Neural cell (in vitro differentiated cells): ENCODE measurements around the gene CEP120. TPM values are rescaled to one million over a fixed set of nuclear protein-coding genes. Genes with fewer than 3 reads are reported as not detected.

Experiments used
- H2AFZ ChIP-seq: fragments of 200-600, 300-800 bp; sonication (generic), shearing (Covaris generic); 2 replicates; pipeline ENCODE4 v1.6.0; 2014; ENCODE audit warnings: low read depth, mild to moderate bottlenecking, antibody characterized with exemption, low read length, moderate library complexity
- H3F3A ChIP-seq: fragments of 200-600 bp; shearing (Covaris generic); 2 replicates; pipeline ENCODE4 v1.6.1; 2016; ENCODE audit warnings: mild to moderate bottlenecking, moderate library complexity, mixed read lengths, antibody characterized with exemption, low read length; ENCODE audit not compliant: insufficient read depth, poor library complexity, severe bottlenecking
- H3K27ac ChIP-seq: fragments of 200-600, 300-800 bp; sonication (generic), shearing (Covaris generic); 2 replicates; pipeline ENCODE4 v1.5.1; 2014; ENCODE audit warnings: mild to moderate bottlenecking, low read length, moderate library complexity
- H3K27me3 ChIP-seq: fragments of 300-800, 200-600 bp; sonication (generic), shearing (Covaris generic); 2 replicates; pipeline ENCODE4 v1.6.0; 2014; ENCODE audit warnings: mild to moderate bottlenecking, low read depth, low read length, moderate library complexity; ENCODE audit not compliant: insufficient read depth
- H3K36me3 ChIP-seq: fragments of 300-800, 200-600 bp; sonication (generic), shearing (Covaris generic); 2 replicates; pipeline ENCODE4 v1.5.1; 2014; ENCODE audit warnings: mild to moderate bottlenecking, antibody characterized with exemption, low read length, moderate library complexity; ENCODE audit not compliant: insufficient read depth
- H3K4me2 ChIP-seq: fragments of 300-800, 200-600 bp; sonication (generic), shearing (Covaris generic); 2 replicates; pipeline ENCODE4 v1.6.0; 2014; ENCODE audit warnings: mild to moderate bottlenecking, low read length
- H3K4me3 ChIP-seq: fragments of 300-800, 200-600 bp; sonication (generic), shearing (Covaris generic); 2 replicates; pipeline ENCODE4 v1.5.1; 2014; ENCODE audit warnings: mild to moderate bottlenecking, low read length, moderate library complexity
- H3K79me2 ChIP-seq: fragments of 200-600 bp; shearing (Covaris generic); replicated peaks from 2 replicates; pipeline ENCODE4 v1.6.0; 2014; ENCODE audit warnings: mild to moderate bottlenecking, low read length, moderate library complexity; ENCODE audit not compliant: insufficient read depth
- H3K9ac ChIP-seq: fragments of 300-800, 200-600 bp; sonication (generic), shearing (Covaris generic); 2 replicates; pipeline ENCODE4 v1.6.1; 2016; ENCODE audit warnings: mild to moderate bottlenecking, low read length, mixed read lengths
- H3K9me2 ChIP-seq: fragments of 200-600 bp; shearing (Covaris generic); 2 replicates; pipeline ENCODE4 v1.6.1; 2016; ENCODE audit warnings: mild to moderate bottlenecking, low read length, mixed read lengths; ENCODE audit not compliant: insufficient read depth
- H3K9me3 ChIP-seq: fragments of 200-600, 300-800 bp; sonication (generic), shearing (Covaris generic); 2 replicates; pipeline ENCODE4 v1.6.1; 2016; ENCODE audit warnings: mild to moderate bottlenecking, mixed run types, low read length, moderate library complexity, mixed read lengths
- H4K20me1 ChIP-seq: fragments of 200-600 bp; shearing (Covaris generic); 2 replicates; pipeline ENCODE4 v1.6.1; 2016; ENCODE audit warnings: mild to moderate bottlenecking, mixed run types; ENCODE audit not compliant: insufficient read depth
- EP300 ChIP-seq: fragments of 450-650 bp; conservative IDR thresholded peaks from 2 replicates; pipeline ENCODE4 v1.6.1; 2014; ENCODE audit warnings: antibody characterized with exemption, mild to moderate bottlenecking, moderate library complexity; ENCODE audit not compliant: poor library complexity, severe bottlenecking
- EZH2 ChIP-seq: fragments of 200-600, 300-800 bp; shearing (Covaris generic), sonication (generic); IDR thresholded peaks from 2 replicates; pipeline ENCODE4 v1.6.1; 2014; ENCODE audit warnings: antibody characterized with exemption, low read length, borderline replicate concordance, mild to moderate bottlenecking; ENCODE audit not compliant: insufficient read depth, poor library complexity, severe bottlenecking
- MXI1 ChIP-seq: fragments of 450-650 bp; conservative IDR thresholded peaks from 2 replicates; pipeline ENCODE4 v1.6.1; 2014; ENCODE audit warnings: antibody characterized with exemption, mild to moderate bottlenecking; ENCODE audit not compliant: poor library complexity, severe bottlenecking
- POLR2AphosphoS5 ChIP-seq: IDR thresholded peaks from 2 replicates; pipeline ENCODE4 v1.6.1; 2012
- RAD21 ChIP-seq: fragments of 450-650 bp; conservative IDR thresholded peaks from 2 replicates; pipeline ENCODE4 v1.6.1; 2014; ENCODE audit warnings: antibody characterized with exemption, mild to moderate bottlenecking, moderate library complexity
- SMC3 ChIP-seq: fragments of 450-650 bp; conservative IDR thresholded peaks from 2 replicates; pipeline ENCODE4 v1.6.1; 2014; ENCODE audit warnings: antibody characterized with exemption, mild to moderate bottlenecking, moderate library complexity; ENCODE audit not compliant: poor library complexity
- TAF1 ChIP-seq: IDR thresholded peaks from 2 replicates; pipeline ENCODE4 v1.6.1; 2012; ENCODE audit warnings: low read depth
- polyA plus RNA-seq: library from polyadenylated mRNA; depleted of rRNA; stranded (reverse); fragments of >200 nt; gene quantifications from 2 replicates; pipeline ENCODE4 v1.2.3, GENCODE V29; 2014
- TF ChIP-seq, protein P1 (sequence below): fragments of 450-650 bp; IDR thresholded peaks from 2 replicates; pipeline ENCODE4 v1.5.1; 2014; ENCODE audit warnings: antibody characterized with exemption, mild to moderate bottlenecking, moderate library complexity; ENCODE audit not compliant: poor library complexity, severe bottlenecking
- TF ChIP-seq, protein P2 (sequence below): IDR thresholded peaks from 2 replicates; pipeline ENCODE4 v1.6.1; 2012; ENCODE audit warnings: borderline replicate concordance

The CEP120 gene
- polyA plus RNA-seq, 1 donor from 2014 or later = 33.2 TPM

DNA sequence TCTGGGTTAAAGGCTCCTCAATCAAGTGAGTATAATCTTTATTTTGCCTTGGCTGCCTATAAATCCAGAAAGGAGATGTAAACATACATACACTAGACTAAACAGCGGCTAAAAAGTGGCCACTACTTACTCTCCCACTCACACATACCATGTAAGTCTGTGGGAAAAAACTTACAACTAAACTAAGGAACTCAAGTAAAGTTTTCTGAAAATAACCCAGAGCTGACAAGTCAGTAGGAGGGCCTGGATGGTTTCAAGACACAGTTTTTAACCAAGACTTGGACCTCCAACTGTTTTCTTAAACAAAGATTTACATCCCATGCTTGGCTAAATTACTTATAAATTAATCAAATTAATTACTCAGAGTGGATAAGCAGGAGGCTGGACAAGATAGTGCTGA is 64.5 kb downstream of the CEP120 start:
- Histone ChIP-seq H4K20me1 (no peaks in the 10 kb centered on the region), H3K79me2 (no peaks in the 10 kb centered on the region)
- TF ChIP-seq EP300 (no peak), MXI1 (no peak), EZH2 (no peak), SMC3 (no peak), TAF1 (no peak)

DNA sequence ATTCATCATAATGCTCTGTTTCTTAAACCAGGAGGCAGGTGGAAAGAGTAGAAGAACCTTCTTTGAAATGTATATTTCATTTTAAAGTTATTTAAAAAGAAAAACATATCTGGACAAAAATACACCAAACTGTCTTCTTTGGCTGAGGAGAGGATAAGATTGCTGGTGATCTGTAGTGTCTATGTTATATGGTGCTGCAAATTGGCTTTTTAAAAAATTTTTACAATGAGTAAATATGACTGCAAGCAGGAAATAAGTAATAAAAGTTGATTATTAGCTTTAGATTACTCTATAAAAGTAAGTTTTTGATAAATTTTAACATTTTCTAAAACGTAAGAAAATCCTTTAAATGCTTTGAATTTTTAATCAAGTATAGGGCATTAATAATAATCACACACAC is 64.9 kb downstream of the CEP120 start:
- Histone ChIP-seq H3K9me2 (no peaks in the 10 kb centered on the region), H3K27me3 (no peaks in the 10 kb centered on the region), H3K79me2 (no peaks in the 10 kb centered on the region), H3K4me2 (no peak overlapping the region), H3K27ac (no peak overlapping the region), H3K9ac (no peak overlapping the region), H2AFZ (no peak overlapping the region), H3K4me3 (no peak overlapping the region), H4K20me1 (no peaks in the 10 kb centered on the region), H3K36me3 (no peaks in the 10 kb centered on the region), H3K9me3 (no peaks in the 10 kb centered on the region), H3F3A (no peaks in the 10 kb centered on the region)
- TF ChIP-seq EZH2 = no peak
- no peak for TF ChIP-seq RAD21
- TF ChIP-seq, protein P1, sequence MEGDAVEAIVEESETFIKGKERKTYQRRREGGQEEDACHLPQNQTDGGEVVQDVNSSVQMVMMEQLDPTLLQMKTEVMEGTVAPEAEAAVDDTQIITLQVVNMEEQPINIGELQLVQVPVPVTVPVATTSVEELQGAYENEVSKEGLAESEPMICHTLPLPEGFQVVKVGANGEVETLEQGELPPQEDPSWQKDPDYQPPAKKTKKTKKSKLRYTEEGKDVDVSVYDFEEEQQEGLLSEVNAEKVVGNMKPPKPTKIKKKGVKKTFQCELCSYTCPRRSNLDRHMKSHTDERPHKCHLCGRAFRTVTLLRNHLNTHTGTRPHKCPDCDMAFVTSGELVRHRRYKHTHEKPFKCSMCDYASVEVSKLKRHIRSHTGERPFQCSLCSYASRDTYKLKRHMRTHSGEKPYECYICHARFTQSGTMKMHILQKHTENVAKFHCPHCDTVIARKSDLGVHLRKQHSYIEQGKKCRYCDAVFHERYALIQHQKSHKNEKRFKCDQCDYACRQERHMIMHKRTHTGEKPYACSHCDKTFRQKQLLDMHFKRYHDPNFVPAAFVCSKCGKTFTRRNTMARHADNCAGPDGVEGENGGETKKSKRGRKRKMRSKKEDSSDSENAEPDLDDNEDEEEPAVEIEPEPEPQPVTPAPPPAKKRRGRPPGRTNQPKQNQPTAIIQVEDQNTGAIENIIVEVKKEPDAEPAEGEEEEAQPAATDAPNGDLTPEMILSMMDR = no peak
- TF ChIP-seq EP300 = no peak

More for the DNA sequence above, 64.5 kb downstream of the CEP120 start:
- Histone ChIP-seq H3K9me2 (no peaks in the 10 kb centered on the region), H3K27ac (no peak overlapping the region), H3K9ac (no peak overlapping the region), H3K27me3 (no peaks in the 10 kb centered on the region), H3K4me3 (no peak overlapping the region), H3K36me3 (no peaks in the 10 kb centered on the region), H2AFZ (no peak overlapping the region), H3K4me2 (no peak overlapping the region), H3K9me3 (no peaks in the 10 kb centered on the region), H3F3A (no peaks in the 10 kb centered on the region)

- TF ChIP-seq EZH2 (no peak), EP300 (no peak), SMC3 (no peak), RAD21 (no peak), TAF1 (no peak), POLR2AphosphoS5 (no peak), MXI1 (no peak)
- TF ChIP-seq, protein P2, sequence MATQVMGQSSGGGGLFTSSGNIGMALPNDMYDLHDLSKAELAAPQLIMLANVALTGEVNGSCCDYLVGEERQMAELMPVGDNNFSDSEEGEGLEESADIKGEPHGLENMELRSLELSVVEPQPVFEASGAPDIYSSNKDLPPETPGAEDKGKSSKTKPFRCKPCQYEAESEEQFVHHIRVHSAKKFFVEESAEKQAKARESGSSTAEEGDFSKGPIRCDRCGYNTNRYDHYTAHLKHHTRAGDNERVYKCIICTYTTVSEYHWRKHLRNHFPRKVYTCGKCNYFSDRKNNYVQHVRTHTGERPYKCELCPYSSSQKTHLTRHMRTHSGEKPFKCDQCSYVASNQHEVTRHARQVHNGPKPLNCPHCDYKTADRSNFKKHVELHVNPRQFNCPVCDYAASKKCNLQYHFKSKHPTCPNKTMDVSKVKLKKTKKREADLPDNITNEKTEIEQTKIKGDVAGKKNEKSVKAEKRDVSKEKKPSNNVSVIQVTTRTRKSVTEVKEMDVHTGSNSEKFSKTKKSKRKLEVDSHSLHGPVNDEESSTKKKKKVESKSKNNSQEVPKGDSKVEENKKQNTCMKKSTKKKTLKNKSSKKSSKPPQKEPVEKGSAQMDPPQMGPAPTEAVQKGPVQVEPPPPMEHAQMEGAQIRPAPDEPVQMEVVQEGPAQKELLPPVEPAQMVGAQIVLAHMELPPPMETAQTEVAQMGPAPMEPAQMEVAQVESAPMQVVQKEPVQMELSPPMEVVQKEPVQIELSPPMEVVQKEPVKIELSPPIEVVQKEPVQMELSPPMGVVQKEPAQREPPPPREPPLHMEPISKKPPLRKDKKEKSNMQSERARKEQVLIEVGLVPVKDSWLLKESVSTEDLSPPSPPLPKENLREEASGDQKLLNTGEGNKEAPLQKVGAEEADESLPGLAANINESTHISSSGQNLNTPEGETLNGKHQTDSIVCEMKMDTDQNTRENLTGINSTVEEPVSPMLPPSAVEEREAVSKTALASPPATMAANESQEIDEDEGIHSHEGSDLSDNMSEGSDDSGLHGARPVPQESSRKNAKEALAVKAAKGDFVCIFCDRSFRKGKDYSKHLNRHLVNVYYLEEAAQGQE = no peak
- TF ChIP-seq, protein P1 = no peak
- no peak overlapping the region for H3K4me2 ChIP-seq
- no peak overlapping the region for H3K9ac ChIP-seq
Observed at GRCh38 chr5:123351820-123352219, 71.4 kb downstream of the CEP120 start.

More at GRCh38 chr5:123351820-123352219, 71.4 kb downstream of the CEP120 start:
- H3F3A ChIP-seq = no peaks in the 10 kb centered on the region
- H3K27ac ChIP-seq = no peak overlapping the region
- no peaks in the 10 kb centered on the region for H3K79me2 ChIP-seq
- H3K4me3 ChIP-seq = no peak overlapping the region
- H3K9me2 ChIP-seq = no peaks in the 10 kb centered on the region
- H2AFZ ChIP-seq = no peak overlapping the region
- no peaks in the 10 kb centered on the region for H3K36me3 ChIP-seq
- no peaks in the 10 kb centered on the region for H3K27me3 ChIP-seq
- no peaks in the 10 kb centered on the region for H4K20me1 ChIP-seq
- H3K9me3 ChIP-seq = no peaks in the 10 kb centered on the region
